HG02943 (cell line): ENCODE results near the gene ATP7B.

ENCODE experiments used
- ATAC-seq: cut with Tn5 transposase; IDR thresholded peaks from one replicate; pipeline ENCODE4 v1.9.1; 2021; ENCODE audit warnings: mild to moderate bottlenecking, low read depth, moderate library complexity; ENCODE audit not compliant: unreplicated experiment

Gene ATP7B

GRCh38 chr13:51953347-51954195 is 57.7 kb downstream of the ATP7B start:
- ATAC-seq = no peak

- no peak for ATAC-seq
Observed at GRCh38 chr13:51950722-51951121, 60.5 kb downstream of the ATP7B start.

DNA sequence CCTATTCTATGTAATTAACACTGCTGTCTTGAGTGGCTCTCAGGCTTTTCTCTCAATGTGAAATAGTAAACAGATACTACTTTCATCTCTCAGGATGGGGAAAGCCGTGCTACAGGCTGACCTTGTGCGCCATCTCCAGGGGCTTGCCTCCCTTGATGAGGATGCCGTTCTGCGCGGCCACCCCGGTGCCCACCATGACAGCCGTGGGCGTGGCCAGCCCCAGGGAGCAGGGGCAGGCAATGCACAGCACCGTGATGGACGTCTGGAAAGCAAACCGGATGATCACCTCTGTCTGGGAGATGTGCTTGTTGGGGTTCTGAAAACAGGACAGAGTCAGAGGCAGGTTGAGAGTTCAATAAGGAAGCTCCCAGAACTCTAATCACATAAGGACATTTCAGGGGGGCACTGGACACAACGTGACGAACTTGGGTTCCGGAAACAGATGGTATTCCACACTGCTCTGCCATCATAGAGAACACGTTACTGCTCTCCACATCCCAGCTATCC is 65.0 kb downstream of the ATP7B start:
- no peak for ATAC-seq

DNA sequence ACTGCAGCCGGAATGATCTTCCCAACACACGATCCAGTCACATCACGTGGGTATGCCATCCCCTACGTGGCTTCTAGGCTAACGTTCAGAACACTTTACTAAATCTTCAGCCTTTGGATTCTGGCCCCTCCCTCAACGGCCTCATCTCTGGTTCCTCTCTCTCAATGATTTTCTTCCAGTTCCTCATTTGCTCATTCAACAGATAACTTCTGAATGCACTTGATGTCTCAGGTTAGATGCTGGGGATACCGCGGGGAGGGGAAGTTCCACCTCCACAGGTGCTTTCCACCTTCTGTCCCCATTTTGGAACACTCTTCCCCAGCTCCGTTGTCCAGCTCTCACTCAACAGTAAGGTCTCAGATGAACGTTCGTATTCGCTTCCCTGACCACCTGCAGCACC is 66.1 kb downstream of the ATP7B start:
- no peak for ATAC-seq

DNA sequence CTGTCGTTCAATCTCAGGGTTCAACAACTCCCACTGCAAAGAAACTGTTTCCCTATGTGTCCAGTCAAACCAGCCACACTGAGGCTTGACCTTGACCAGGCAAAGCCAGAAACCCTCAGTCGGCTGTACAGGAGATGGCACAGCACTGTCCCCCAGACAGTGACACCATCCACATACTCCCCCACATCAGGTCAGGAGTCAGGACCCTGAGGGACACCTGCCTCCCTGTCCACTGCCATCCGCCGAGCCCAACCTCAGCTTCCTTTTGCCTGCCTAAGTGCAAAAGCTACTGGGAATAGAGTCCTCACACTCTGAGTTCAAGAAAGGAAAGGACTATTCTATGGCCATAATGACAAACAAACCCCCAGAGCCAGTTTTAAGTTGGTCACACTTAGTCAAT is 66.8 kb downstream of the ATP7B start:
- ATAC-seq = no peak

- no peak for ATAC-seq
Observed at GRCh38 chr13:51943721-51944120, 67.5 kb downstream of the ATP7B start.

DNA sequence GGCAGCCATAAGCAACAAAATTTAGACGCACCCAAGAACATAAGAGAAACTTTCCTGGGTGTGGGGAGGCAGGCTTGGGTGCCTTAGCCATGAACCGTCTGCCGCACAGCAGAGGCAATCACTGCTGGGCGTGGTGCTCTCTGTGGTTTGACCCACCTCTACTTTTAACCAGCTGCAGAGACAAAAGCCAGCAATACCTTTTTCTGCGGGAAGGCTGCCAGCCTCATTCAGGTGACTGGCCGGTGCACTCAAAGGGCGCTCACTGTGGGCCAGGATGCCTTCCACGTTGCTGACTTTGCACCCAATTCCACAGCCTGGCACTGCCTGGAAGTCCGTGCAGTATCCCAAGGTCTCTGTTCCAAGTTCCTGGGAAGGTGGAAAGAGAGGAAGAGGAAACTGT is 69.1 kb downstream of the ATP7B start:
- ATAC-seq = no peak

- no peak for ATAC-seq
Observed at GRCh38 chr13:51938454-51938853, 72.8 kb downstream of the ATP7B start.

- ATAC-seq = no peak
Observed at GRCh38 chr13:51937320-51938290, 73.6 kb downstream of the ATP7B start.

- ATAC-seq = no peak
Observed at GRCh38 chr13:51935326-51936171, 75.7 kb downstream of the ATP7B start.

- ATAC-seq = no peak
Observed at GRCh38 chr13:51934461-51935087, 76.7 kb downstream of the ATP7B start.

- no peak for ATAC-seq
Observed at GRCh38 chr13:51933466-51934058, 77.7 kb downstream of the ATP7B start.

GRCh38 chr13:51932231-51932630 is 79.0 kb downstream of the ATP7B start:
- no peak for ATAC-seq

GRCh38 chr13:51931606-51932005 is 79.6 kb downstream of the ATP7B start:
- ATAC-seq = no peak

DNA sequence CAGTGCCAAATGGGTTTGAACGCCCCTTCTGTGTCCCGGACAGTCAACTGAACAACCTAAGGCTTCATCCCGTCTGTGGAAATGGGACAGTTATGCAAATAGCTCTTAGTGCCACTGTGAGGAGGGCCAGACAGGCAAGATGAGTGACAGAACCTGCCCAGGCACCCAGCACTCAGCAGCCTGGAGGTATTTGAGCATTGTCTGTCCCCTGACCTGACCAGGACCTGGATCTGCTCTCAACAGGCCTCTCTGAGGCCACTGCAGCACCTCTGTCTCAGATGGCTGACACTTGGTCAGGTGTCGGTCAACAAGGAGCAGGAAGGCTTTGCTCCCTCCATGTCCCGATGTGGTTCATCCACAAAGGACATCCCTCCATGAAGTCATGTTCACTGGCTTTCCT is 81.6 kb downstream of the ATP7B start:
- ATAC-seq = no peak

DNA sequence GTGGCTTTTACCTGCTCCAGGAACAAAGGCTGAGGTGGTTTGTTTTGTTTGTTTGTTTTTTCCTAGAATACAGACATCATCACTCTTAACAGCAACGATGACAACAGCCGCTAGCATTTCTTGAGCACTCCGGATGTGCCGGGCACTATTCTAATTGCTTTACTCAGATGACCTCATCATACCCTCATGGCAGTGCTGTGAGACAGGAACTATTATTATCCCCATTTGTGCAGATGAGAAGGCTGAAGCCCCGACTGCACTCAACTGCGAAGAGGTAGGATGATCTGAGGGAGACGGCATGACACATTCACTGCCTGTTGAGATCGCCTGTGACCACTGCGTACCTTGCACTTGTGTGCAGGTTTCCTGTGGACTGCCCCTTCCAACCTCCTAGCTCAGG is 83.0 kb downstream of the ATP7B start:
- ATAC-seq = no peak

GRCh38 chr13:51927129-51927528 is 84.1 kb downstream of the ATP7B start:
- no peak for ATAC-seq

DNA sequence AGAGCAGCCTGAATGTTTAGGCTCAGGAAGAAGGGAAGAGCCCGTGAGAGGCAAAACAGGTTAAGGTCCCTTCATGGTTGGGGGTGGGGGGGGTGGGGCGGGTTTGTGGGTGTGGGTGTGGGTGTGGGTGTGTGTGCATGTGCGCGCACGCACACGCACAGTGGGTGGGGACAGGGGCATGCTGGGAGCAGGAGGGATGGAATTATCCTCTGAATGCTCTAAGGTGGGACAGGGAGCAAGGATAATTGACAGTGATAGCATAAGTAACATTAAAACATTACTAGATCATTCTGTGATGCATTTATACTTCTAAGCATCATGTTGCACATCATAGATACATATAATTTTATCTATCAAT is 84.7 kb downstream of the ATP7B start:
- ATAC-seq = no peak

DNA sequence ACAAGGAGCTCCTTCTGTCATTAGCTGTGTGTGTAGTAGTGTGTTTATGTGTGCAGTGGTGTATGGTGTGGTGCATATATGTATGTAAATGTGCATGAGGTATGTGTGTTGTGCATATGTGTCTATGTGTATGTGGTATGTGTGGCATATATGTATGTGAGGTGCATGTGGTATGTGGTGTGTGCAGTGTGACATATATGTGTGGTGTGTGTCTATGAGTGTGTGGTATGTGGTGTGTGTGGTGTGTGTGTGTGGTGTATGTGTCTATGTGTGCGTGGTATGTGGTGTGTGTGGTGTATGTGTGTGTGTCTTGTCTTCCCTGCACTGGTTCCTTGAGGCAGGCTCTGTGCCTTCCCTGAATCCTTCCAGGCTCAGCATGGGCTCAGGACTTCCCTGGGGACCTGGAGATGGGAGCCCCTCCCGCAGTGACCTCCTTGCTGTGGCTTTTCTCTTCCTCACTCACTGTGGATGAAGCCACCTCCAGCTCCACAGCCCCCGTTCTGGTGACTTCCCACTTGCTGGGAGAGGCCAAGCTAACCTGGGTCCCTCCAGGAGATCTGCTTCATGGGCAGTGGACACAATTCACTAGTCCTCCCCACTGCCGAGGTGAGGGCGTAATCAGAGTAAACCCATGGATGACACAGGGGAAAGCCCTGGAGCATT is 85.3 kb downstream of the ATP7B start:
- ATAC-seq = no peak
